Suppressor macrophage treated with lipopolysaccharide for 4 hours (primary cell): ENCODE measurements around the gene SIGLEC11.

Experiments used
- DNase-seq: peaks from one replicate; pipeline ENCODE4 v3.0.0-alpha.2; 2020

The SIGLEC11 gene, protein sequence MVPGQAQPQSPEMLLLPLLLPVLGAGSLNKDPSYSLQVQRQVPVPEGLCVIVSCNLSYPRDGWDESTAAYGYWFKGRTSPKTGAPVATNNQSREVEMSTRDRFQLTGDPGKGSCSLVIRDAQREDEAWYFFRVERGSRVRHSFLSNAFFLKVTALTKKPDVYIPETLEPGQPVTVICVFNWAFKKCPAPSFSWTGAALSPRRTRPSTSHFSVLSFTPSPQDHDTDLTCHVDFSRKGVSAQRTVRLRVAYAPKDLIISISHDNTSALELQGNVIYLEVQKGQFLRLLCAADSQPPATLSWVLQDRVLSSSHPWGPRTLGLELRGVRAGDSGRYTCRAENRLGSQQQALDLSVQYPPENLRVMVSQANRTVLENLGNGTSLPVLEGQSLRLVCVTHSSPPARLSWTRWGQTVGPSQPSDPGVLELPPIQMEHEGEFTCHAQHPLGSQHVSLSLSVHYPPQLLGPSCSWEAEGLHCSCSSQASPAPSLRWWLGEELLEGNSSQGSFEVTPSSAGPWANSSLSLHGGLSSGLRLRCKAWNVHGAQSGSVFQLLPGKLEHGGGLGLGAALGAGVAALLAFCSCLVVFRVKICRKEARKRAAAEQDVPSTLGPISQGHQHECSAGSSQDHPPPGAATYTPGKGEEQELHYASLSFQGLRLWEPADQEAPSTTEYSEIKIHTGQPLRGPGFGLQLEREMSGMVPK

DNA sequence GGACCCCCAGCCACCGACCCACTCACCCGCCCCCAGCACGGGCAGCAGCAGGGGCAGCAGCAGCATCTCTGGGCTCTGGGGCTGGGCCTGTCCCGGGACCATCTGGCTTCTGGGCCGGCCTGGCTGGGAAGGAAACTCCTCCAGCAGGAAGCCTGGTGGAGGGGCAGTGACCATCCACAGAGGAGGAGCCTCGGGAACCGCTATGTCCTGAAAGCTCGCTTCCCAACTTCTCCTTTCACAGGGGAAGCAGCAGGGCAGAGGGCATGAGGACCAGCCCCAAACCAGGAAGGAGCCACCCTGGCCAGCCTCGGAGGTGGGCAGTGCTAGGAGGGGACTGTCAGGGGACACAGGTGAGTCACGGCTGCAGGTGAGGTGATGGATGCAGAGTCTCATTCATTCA lies at the start of gene SIGLEC11:
Gene SIGLEC11 (minus strand): TSS at position 193 of the 400 bp plus-strand sequence. CDS start 91 bp downstream, at position 102.
- peak; percentile 49 for DNase-seq

DNA sequence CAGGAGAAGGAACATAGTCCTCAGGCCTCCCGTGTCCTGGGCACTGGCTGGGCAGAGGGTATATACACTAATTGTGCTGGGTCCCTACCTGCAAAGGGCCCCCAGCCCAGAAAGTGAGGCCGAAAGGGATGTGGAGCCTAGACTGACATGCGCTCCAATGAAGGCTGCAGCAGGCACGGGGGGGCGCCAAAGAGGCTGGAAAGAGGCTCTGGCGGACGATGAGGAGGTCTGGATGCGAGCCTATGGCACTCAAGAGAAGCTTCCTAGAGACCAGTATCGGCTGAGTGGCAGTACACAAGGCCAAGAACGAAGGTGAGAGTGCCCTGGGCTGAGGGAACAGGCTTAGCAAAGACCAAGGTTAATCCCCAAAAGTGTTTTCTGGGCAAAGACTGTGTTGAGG lies 47.6 kb upstream of the SIGLEC11 start:
- DNase-seq: no peak

DNA sequence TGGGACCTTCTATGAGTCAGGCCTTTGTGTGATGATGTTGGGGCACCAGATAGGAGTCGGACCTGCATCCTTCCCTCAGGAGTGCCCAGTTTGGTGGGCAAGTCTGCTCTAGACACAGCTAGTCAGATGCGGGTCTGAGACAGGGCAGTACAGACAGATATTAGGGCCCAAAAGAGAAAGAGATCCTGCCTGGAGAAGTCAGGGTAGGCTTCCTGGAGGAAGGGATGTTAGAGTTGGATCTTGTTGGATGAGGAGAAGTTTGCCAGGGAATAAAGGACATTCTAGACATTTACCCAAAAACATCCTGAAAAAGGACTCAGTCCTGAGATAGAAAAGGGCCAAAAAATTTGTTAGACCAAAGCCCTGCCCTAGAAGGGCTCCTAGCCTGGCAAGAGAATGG lies 47.0 kb upstream of the SIGLEC11 start:
- no peak for DNase-seq

DNA sequence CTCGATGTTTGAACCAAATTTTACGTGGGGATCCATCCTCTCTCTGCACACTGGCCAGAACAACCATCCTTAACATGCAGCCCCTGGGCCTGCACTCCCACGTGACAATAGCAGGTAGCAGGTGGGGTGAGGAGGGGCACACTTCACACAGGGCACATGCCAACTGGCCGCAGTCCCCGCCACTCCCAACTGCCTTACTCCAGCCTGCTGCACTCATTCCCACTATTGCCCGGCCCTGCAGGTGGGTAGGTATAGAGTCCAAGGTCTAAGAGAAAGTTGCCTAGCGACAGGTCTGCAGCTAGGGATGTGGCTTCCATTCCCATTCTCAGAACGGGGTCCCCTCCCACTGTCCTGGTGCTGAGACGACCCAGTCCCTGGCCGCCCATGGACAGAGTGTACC lies 46.2 kb upstream of the SIGLEC11 start:
- DNase-seq: no peak

DNA sequence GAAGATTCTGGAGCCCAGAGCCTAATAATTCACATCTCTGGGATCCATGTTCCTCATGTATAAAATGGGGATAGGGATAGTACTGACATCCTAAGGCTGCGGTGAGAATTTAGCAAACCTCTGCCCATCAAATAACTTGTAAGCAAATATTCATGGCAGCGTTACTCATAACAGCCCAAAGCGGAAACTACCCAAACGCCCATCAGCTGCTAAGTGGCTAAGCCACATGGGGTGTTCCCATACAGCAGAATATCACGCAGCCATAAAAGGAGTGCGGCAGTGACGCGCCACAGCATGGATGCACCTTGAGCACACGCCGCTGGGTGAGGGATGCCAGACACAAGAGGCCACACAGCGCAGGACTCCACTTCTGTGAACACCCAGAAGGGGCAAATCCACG lies 44.5 kb upstream of the SIGLEC11 start:
- no peak for DNase-seq

DNA sequence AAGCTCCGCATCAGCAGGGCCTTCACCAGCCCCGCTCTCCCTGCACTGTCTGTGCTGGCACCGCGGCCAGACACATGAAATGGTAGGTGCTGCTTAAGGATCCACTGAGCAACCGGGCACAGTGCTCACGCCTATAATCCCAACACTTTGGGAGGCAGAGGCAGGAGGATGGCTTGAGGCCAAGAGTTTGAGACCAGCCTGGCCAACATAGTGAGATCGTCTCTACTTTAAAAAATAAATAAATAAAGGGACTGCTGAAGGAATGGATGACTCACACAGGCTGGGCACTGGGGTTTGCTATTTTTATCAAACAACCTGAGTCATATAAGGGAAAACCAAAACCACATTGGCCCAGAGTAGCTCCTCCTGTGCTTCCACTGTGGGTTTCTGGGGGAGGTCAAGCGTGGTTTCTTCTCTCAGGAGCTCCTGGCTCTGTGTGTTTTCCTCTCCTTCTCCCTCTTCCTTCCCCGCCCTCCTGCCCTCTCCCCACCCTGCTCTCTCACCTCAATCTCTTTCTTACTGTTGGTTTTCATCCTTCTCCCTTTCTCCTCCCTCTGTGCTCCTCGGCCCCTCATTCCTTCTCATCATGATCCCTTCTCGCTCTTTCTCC lies 42.9 kb upstream of the SIGLEC11 start:
- DNase-seq: peak; percentile 78

DNA sequence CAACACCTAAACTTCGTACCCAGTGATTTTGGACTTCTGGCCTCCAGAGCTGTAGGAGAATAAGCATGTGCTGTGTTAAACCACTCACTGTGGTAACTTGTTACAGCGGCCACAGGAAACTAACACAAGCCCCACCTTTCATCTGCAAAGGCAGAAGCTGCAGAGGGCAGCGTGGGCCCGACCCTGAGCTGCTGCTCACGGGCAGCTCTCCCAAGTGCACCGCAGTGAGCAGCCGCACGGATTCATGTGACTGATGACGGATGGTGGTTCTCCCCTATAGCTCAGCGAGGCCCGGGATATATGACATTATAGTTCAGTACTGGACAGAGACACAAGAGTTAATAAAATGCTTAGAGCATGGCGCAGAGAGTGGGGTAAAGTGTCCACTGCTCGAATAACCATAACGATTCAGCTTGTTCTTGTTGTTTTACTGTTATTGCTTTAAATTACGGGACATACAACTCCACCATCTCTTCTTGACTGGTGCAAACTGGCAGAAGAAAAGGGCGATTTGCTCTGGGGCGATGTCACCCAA lies 42.3 kb upstream of the SIGLEC11 start:
- DNase-seq: no peak

DNA sequence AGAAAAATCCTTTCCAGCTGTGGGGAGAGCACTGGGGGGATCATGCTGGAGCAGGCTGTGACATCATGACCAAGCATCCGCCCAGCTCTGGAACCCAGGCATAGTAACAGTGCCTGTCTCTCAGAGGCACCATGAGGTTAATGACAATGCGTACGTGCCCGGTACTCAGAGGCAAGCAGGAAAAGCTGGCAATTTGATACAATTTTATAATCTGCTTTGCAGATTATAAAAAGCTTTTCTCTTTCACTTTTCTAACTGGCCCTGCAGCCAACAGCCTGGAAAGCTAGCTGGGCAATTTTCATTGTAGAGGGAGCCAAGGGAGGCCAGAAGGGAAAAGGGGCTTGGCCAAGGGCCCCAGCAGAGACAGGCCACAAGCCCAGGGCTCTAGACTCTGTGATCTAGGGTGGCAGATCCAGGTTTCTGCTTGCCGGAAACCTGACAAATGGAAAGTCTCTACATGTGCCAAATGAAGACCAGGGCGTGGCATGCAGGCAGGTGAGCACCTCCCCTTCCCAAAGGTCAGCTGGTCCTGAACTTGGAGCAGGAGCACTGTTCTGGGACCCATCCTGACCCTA lies 41.5 kb upstream of the SIGLEC11 start:
- no peak for DNase-seq

DNA sequence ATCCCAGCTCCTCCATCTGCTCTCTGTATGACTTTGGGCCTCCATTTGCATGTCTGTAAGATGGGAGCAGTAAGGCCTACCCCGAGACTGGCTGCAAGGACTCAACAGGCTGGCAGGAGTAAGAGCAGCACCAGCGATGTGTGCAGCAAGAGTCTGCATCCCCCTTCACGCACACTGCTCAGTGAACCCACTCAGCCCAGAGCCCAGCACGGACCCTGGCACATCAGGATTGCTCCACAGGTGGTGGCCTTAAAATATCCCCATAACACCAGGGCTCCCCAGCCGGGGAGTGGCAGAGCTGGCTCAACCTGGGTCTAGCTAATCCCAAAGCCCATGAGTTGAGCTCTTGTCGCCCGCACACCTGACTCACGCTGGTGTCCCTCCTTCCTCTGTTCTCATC lies 40.8 kb upstream of the SIGLEC11 start:
- DNase-seq: no peak

DNA sequence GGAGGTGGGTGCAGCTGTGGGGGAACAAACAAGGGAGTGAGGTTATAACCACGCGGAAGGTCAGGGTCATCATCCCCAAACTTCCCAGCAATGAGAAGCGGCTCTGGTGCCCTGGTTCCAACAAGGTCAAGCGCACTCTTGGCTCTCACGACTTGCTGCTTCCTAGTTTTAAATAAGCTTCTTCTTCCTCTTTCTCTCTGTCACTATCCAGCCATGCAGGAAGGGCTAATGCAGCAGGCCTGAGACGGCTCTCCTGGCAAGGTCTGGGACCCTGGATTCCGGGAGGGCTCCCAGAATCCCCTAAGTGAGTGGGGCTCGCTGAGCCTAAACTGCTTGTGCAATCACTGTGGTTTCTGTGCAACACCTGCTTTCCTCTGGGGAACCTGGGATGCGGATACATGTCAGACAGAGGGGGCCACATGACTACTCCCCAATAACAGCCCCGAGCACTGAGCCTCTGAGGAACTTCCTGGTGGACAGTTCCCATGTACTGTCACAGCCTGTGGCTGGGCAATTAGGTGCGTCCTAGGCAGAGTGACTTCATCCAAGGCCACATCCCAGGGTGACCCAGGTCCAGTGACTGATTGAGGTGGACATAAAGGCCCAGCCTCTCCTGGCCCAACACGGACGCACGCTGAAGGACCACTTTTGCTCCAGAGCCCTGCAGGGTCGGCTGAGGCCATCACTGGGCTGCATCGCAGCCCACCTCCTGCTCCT lies 40.0 kb upstream of the SIGLEC11 start:
- DNase-seq: no peak

DNA sequence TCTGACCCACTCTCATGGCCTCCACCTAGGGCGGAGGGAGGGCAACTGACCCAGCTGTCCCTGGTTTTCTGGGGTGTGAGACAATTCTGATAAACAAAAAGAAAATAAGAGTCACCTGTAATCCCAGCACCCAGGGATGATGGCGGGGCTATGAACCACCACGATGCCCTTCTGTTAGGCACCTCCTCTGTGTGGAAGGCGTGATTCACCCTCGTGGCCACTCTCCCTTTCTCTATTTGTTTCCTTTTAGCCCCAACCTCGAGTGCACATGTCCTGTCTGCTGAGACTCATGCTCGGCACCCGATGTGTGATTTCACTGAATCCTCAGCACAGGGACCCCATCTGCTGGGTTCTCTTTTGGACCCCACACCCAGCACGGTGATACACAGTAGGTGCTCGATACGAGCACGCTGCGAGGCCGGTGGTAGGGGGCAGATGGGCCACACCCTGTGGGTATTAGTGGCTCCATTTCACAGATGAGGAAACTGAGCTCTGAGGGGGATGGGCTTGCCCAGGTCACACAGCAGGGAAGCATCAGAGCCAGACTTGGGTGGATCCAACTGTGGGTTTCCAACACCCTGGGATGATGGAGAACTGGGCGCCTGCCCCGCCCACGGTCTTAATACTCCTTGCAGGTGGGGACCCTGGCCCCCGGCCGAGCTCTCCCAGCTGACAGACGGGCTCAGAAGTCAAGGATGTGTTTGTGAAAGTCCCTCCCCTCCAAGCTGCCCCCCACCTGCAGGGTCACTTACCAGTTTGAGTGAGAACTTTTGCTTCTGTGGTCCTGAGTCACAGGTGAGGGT lies 39.3 kb upstream of the SIGLEC11 start:
- no peak for DNase-seq

DNA sequence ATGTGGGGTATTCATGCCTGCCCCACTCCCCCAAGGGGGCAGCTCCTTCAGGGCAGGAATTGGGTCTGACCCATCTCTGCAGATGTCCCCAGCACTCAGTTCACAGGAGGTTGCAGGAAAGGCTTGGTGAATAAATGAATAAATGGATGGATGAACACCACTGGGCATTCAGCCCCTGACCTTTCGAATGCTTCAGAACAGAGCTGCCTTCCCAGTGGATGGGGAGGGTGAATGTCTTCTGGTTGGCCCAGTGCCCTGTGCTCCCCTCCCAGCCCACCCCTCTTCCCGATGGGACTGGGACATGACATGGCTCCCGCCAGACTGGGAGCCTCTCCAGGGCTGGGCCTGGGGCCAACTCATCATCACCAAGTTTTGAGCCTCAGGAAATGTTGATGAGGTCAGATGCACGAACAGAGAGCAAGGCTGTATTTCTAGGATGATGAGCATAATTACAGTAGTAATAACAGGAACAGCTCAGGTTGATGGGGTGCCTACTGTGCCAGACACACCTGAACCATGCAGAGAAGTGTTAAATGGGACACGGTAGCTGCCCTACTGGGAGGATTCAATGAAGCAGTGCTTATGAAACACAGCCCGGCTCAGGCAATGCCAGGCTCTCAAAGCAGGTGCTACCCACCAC lies 38.5 kb upstream of the SIGLEC11 start:
- no peak for DNase-seq

DNA sequence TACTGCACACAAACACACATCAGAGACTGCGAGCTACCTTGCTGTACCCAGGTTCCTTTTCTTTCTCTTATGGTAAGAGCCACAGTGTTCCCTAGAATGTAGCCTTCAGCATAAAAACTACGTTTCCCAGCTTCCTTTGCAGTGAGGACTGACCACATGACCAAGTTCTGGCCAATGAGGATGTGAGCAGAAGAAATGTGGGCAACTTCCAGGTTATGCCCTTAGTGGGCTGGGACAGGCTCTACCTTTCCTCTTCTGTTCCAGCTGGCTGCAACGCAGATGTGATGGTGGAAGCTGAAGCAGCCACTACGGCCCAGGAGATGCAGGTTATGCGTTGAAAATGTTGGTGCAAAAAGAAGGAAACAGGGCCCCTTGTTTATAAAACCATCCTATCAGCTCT lies 36.7 kb upstream of the SIGLEC11 start:
- peak; percentile 35 for DNase-seq

DNA sequence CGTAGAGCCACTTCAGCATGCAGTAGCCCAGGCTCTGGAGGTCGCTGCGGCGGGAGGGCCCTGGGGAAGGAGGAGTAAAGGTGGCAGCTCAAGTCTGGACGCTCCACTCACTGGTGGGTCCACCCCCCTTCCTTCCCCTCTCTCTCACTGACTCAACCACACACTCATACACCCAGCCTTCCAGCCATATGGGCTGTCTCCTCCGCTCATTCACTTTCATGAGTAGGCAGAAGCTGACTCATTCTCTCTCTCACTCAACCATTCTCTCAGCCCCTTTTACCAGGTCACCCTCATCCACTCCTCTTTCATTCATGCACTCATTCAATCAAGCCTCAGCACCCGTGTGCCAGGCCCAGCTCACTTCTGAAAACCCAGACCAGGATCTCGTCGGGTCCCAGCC lies 27.5 kb upstream of the SIGLEC11 start:
- DNase-seq: peak; percentile 10

DNA sequence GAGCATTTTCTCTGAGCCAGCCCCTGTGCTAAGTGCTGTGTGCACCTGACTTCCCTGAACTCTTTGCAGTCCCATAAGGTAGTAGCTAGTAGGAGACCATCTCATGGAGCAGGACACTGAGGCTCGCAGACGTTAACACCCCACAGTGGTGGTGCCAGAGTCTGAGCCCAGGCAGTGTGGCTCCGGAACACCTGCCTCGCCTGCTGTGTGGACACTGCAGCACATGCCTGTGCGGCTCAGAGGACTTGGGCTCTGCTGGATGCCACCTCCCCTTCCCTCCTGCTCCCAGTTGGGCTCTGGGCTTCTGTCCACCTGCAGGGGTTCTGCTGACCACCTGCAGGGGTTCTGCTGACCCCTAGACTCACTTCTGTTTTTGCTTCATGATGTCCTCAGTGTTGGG lies 27.0 kb upstream of the SIGLEC11 start:
- DNase-seq: no peak

DNA sequence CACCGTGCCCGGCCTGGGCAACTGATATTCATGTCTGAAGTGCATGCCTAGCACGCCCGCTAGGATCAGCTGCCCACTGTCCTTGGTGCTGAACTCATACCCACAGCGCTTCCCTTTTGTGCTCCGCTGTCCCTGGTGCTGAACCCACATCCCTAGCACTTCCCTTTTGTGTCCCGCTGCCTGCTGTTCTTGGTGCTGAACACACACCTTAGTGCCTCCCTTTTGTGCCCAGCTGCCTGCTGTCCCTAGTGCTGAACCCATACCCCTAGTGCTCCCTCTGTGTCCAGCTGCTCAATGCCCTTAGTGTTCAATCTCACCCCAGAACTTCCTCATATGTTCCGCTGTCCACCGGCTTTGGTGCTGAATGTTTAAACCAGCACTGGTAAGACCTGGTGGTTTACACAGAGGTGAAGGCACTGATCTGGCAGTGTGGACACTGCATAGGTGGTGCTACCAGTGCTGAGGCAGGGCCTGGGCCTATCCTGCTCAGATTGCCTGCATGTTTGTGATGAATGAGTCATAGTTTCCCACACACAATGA lies 26.3 kb upstream of the SIGLEC11 start:
- DNase-seq: peak; percentile 95

DNA sequence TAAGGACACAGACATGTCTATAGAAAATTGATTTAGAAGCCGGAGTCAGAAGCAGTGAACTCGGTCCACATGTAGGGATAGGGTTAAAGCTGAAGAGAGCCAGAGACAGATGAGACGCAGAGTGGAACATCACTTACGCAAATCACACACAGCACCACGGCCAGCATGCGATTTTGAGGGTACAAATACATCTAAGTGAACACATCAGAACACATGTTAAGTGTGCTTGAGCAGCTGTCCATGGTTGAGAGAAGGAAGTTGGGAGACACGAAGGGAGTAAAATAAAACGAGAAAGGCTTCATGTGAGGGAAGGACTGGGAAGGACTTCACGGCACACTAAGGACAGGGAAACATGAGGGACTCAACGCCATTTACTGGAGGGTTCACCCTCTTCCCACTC lies 25.4 kb upstream of the SIGLEC11 start:
- DNase-seq: no peak

DNA sequence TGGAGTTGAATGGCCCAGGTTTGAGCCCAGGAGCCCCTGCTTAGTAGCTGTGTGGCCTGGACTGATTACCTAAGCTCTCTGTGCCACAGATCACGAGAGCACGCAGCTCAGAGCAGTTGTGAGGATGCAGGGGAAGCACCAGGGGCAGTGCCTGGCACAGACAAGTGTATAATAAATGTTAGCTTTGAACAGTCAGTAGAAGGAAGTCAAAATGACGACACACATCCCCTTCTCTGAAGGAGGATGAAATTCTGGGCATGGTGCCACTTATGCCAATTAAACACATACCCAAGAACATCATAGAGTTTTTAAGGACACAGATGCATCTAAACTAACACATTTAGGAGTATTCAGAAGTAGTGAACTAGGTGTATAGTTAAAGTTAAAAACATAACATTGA lies 24.9 kb upstream of the SIGLEC11 start:
- peak; percentile 18 for DNase-seq

DNA sequence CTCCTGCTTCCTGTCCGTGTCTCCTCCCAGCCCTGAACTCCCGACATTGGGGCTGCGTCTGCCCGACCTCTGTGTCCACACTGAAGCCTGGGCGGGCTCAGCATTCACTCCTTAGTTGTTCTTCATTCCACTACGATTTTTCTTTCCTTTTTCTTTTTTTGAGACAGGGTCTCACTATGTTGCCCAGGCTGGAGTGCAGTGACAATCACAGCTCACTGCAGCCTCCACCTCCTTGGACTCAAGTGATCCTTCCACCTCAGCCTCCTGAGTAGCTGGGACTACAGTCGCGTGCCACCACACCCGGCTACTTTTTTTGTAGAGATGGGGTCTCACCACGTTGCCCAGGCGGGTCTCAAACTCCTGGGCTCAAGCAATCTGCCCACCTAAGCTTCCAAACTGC lies 23.5 kb upstream of the SIGLEC11 start:
- DNase-seq: no peak

DNA sequence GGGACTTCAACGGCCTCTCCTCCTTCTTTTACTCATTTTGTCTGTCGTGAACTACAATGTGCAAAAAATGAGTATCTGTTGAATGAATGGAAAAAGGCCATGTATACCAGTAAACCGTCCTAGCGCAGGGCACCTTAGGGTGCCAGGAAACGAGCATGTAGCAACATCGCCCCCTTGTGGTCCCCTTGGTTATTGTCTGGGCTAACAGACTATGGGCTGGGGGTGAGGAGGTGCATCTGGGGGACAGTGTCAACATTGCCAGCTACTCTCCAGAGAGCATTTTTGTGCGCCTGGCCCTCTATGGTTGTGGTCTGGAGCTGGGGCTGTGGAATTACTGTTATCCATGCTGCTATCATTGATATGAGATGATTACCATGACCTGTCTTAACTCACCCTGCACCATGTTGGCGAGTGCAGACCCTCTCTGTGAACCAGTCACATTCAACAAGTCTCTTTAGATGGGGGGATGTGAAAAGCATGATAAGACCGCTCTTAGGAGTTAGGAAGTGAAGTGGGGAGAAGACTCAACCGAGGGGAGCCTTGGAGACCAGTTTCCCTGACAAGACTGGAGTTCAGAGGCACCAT lies 22.8 kb upstream of the SIGLEC11 start:
- DNase-seq: peak; percentile 87
